ENCODE measurements around the gene CTNND2. TPM values are rescaled to one million over a fixed set of nuclear protein-coding genes. Genes with fewer than 3 reads are reported as not detected.

Gene CTNND2, protein sequence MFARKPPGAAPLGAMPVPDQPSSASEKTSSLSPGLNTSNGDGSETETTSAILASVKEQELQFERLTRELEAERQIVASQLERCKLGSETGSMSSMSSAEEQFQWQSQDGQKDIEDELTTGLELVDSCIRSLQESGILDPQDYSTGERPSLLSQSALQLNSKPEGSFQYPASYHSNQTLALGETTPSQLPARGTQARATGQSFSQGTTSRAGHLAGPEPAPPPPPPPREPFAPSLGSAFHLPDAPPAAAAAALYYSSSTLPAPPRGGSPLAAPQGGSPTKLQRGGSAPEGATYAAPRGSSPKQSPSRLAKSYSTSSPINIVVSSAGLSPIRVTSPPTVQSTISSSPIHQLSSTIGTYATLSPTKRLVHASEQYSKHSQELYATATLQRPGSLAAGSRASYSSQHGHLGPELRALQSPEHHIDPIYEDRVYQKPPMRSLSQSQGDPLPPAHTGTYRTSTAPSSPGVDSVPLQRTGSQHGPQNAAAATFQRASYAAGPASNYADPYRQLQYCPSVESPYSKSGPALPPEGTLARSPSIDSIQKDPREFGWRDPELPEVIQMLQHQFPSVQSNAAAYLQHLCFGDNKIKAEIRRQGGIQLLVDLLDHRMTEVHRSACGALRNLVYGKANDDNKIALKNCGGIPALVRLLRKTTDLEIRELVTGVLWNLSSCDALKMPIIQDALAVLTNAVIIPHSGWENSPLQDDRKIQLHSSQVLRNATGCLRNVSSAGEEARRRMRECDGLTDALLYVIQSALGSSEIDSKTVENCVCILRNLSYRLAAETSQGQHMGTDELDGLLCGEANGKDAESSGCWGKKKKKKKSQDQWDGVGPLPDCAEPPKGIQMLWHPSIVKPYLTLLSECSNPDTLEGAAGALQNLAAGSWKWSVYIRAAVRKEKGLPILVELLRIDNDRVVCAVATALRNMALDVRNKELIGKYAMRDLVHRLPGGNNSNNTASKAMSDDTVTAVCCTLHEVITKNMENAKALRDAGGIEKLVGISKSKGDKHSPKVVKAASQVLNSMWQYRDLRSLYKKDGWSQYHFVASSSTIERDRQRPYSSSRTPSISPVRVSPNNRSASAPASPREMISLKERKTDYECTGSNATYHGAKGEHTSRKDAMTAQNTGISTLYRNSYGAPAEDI (N-terminal part only)
- 10.6 and 11.4 TPM in 2 replicates for total RNA-seq (2014; rRNA removed; shearing (Covaris generic))
- polyA plus RNA-seq (2014; cell fraction: nucleus; rRNA removed) = 3.5 and 5.3 TPM in 2 replicates

GRCh38 chr5:11904265-11904906 is at the start of gene CTNND2:
CTNND2 (minus strand) TSS chr5:11904446; CDS start chr5:11903853, 593 bp downstream.
- DNase-seq (ENCODE audit: extremely low read depth, low read depth) = peak; percentile 20

- DNase-seq (ENCODE audit: extremely low read depth, low read depth) = no peak
Observed at GRCh38 chr5:11946317-11946716, 42.1 kb upstream of the CTNND2 start.

DNA sequence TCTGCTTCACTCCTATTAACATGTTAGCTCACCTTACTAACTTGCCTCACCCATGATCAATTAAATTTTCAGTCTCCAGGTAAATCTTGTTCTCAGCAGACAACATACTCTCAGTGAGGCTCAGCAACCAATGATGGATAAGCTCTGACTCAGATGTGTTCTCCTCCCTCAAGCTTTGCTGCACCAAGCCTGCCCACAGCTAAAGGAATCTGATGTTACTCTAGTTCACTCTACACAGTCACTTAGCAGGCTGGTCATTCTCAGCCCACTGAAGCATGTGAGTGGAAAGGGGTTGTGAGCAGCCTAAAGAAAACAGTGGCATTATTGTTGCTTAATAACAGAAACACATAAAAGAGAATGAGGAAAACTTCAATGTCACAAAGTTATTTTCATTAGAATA is 37.3 kb upstream of the CTNND2 start:
- DNase-seq (ENCODE audit: extremely low read depth, low read depth) = no peak

GRCh38 chr5:11931638-11932037 is 27.4 kb upstream of the CTNND2 start:
- DNase-seq (ENCODE audit: extremely low read depth, low read depth) = no peak

- no peak for DNase-seq (ENCODE audit: extremely low read depth, low read depth)
Observed at GRCh38 chr5:11928909-11929308, 24.7 kb upstream of the CTNND2 start.

DNA sequence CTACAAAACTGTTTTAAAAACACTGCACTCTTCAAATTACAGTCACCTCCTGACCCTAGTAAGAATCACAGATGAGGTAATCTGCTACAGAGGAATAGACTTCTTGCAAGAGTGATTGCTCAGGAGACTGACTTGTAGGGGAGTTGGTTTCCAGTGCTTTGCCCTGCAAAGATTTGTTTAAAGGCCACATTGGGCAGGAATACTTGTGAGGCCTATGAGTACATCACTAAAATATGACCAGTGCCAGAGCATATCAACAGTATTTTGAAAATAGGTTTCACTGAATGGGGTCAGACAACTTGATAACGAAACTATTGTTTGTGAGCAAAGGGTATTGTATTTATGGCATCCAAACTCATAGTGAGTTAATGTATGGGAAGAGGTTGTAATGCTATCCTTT is 21.5 kb upstream of the CTNND2 start:
- DNase-seq (ENCODE audit: extremely low read depth, low read depth) = no peak

GRCh38 chr5:11922394-11922793 is 18.1 kb upstream of the CTNND2 start:
- DNase-seq (ENCODE audit: extremely low read depth, low read depth) = no peak

DNA sequence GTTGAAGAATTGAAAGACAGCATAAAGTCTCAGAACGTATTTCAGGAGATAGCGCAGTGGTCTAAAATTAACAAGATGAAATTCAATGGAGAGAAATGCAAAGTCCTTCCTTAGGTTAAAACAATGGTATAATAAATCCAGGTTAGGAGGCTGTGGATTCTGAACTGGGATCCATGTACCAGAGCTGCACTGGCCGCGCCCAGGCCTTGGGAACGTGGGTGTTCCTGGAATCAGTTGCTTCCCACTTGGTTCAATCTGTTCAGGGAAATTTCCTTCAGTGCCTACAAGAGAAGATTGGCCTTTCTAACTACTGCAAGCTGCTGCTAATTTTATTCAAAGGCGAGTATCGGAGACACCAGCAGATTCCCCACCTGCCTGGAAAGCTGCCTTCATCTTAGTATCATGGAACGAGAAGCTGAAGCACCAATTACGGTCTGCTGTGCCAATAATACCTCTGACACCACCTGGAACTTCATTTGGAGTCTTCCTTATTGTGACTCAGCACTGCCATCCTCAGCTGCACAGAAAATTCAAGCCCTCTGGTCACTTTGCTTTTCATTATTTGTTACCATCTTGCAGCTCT is 14.3 kb upstream of the CTNND2 start:
- DNase-seq (ENCODE audit: extremely low read depth, low read depth) = no peak

GRCh38 chr5:11909471-11909870 is 5.2 kb upstream of the CTNND2 start:
- DNase-seq (ENCODE audit: extremely low read depth, low read depth) = no peak

DNA sequence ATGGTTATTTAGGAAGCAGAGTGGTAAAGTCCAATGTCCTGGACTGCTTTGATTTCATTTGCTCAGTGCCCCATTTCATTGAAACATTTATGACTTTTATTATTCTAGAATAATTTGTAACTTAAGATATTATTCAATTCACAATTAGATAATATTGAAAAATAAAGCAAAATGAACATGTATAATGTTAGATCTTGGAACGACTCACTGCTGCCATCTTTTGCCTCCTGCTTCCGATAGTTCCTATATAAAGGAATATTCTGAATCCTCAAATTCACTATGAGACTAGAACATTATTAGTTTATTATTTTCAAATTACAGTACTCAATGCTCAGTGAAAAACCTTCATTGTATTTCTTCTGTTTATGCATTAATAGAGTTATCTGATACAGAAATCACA is 2.3 kb upstream of the CTNND2 start:
- no peak for DNase-seq (ENCODE audit: extremely low read depth, low read depth)

- no peak for DNase-seq (ENCODE audit: extremely low read depth, low read depth)
Observed at GRCh38 chr5:11905206-11905605, 960 bp upstream of the CTNND2 start.

GRCh38 chr5:11903614-11904264 is 507 bp downstream of the CTNND2 start:
- DNase-seq (ENCODE audit: extremely low read depth, low read depth) = peak; percentile 7

GRCh38 chr5:11903121-11903613 is 1.1 kb downstream of the CTNND2 start:
- no peak for DNase-seq (ENCODE audit: extremely low read depth, low read depth)

- DNase-seq (ENCODE audit: extremely low read depth, low read depth) = no peak
Observed at GRCh38 chr5:11902201-11902619, 2.0 kb downstream of the CTNND2 start.

DNA sequence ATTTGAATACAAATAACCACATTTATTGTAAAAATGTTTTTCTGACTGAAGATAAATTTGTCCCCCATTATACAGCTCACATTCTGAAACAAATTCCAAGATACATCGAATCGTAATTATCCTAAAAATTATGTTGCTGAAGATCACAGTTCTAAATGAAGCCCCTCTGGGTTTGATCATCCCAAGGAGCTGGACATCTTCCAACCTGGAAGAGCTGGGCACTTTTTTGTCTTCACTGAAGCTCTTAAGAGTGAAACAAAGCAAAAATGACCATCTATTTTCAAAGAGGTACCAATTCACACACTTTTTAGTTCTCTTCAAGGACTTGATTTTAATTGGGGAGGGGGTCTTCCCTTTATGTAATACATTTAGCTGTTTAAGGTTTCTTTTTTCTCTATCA is 5.5 kb downstream of the CTNND2 start:
- DNase-seq (ENCODE audit: extremely low read depth, low read depth) = no peak

DNA sequence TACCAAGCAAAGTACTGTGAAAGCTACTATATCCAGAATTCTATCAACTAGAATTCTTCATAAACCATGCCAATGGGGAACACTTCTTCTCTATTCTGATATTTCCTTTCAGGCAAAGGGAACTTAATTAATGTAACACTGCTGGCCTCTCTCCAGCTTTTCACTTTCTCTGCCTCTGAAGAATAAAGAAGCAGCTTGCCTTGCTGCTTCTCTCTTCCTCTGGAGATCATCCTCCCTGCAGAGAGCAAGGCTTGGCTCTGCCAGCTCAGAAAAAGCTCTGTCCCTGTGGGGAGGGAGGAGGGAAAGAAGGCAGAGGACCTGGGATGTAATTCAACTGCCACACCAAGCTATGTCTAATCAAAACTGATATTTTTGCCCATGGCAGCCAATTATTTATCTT is 6.5 kb downstream of the CTNND2 start:
- no peak for DNase-seq (ENCODE audit: extremely low read depth, low read depth)

- no peak for DNase-seq (ENCODE audit: extremely low read depth, low read depth)
Observed at GRCh38 chr5:11894992-11895391, 9.3 kb downstream of the CTNND2 start.

GRCh38 chr5:11892832-11893231 is 11.4 kb downstream of the CTNND2 start:
- no peak for DNase-seq (ENCODE audit: extremely low read depth, low read depth)

GRCh38 chr5:11890777-11891176 is 13.5 kb downstream of the CTNND2 start:
- DNase-seq (ENCODE audit: extremely low read depth, low read depth) = no peak

Data from NCI-H460 (cell line).